ENCODE results near the gene TLR8.

GRCh38 chrX:12891171-12891570 is 15.2 kb upstream of the TLR8 start:
- TF ChIP-seq POLR2AphosphoS5 (IDR thresholded peaks at IDR 0.05; ENCODE audit: low read depth, low read length) (no peak), TAF1 (IDR thresholded peaks at IDR 0.05; ENCODE audit: borderline replicate concordance, low read depth, low read length) (no peak)

Data from GM12892 (cell line).